Osteoblast (primary cell): ENCODE data around the gene RSPO4. TPM values are rescaled to one million over a fixed set of nuclear protein-coding genes. Genes with fewer than 3 reads are reported as not detected.

Source experiments
- DNase-seq: peaks from one replicate; pipeline ENCODE4 v3.0.0; 2011; ENCODE audit warnings: low spot score, mixed read lengths; ENCODE audit not compliant: insufficient read length; ENCODE audit errors: missing footprints
- H2AFZ ChIP-seq: 2 replicates; pipeline ENCODE4 v1.6.0; 2011; ENCODE audit warnings: mild to moderate bottlenecking, low read length
- H3K27ac ChIP-seq: 2 replicates; pipeline ENCODE4 v1.5.1; 2011; ENCODE audit warnings: mild to moderate bottlenecking, low read depth, low read length, moderate library complexity
- H3K27me3 ChIP-seq: 2 replicates; pipeline ENCODE4 v1.6.0; 2012; ENCODE audit warnings: mild to moderate bottlenecking, control low read depth, inconsistent platforms, low read length, moderate library complexity; ENCODE audit not compliant: insufficient read depth
- H3K36me3 ChIP-seq: 2 replicates; pipeline ENCODE4 v1.5.1; 2011; ENCODE audit warnings: mild to moderate bottlenecking, low read length, control low read depth, moderate library complexity; ENCODE audit not compliant: insufficient read depth
- H3K4me1 ChIP-seq: 2 replicates; pipeline ENCODE4 v1.5.1; 2011; ENCODE audit warnings: mild to moderate bottlenecking, low read length, control low read depth, moderate library complexity; ENCODE audit not compliant: insufficient read depth
- H3K4me2 ChIP-seq: 2 replicates; pipeline ENCODE4 v1.6.0; 2011; ENCODE audit warnings: mild to moderate bottlenecking, low read length; ENCODE audit not compliant: insufficient read depth
- H3K4me3 ChIP-seq: fragments of 200-600 bp; sonication (generic); 3 replicates; pipeline ENCODE4 v1.5.1; 2012; ENCODE audit warnings: mild to moderate bottlenecking, low read length, inconsistent platforms; ENCODE audit not compliant: insufficient read depth
- H3K79me2 ChIP-seq: 2 replicates; pipeline ENCODE4 v1.6.0; 2012; ENCODE audit warnings: mild to moderate bottlenecking, low read length, control low read depth, inconsistent platforms; ENCODE audit not compliant: insufficient read depth
- H3K9me3 ChIP-seq: 2 replicates; pipeline ENCODE4 v1.5.1; 2011; ENCODE audit warnings: low read depth, low read length, control low read depth
- H4K20me1 ChIP-seq: 2 replicates; pipeline ENCODE4 v1.6.0; 2012; ENCODE audit warnings: mild to moderate bottlenecking, low read length, control low read depth; ENCODE audit not compliant: insufficient read depth
- total RNA-seq: library from RNA; depleted of rRNA; stranded (reverse); fragments of >200 nt; gene quantifications from 2 replicates; pipeline ENCODE4 v1.2.3, GENCODE V29; 2012
- TF ChIP-seq, protein P1 (sequence below): IDR thresholded peaks from 2 replicates; pipeline ENCODE4 v1.5.1; 2011; ENCODE audit warnings: mild to moderate bottlenecking, low read depth, low read length, moderate library complexity; ENCODE audit errors: extremely low read depth

RSPO4 gene
- total RNA-seq, 1 donor, result not detected

DNA sequence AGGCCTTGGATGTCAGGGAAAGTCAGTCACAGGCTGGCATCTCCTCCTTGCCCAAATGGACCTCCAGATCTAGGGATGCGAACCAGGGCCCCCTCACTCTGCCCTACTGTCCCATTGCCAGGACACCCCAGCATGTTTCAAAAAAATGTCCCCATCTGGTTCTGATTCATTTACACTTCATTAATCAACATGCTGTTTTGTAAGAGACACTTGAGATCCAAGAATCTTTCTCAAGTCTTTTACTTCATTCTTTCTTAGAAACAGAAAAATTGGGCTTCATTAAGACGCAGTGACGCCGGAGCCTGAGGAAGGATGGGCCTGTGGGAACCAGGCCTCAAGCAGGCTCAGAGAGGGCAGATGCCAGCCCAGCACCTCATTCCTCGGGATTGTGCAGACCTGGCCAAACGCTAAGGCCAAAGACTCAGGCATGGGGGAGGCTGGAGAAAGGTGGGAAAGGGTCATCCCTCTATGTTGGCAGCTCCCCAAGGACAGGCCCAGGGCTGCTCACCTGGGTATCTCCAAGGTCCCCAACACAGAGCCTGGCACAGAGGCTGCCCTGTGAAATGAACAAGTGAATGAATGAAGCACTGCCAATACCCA, 3.8 kb downstream of the RSPO4 start:
- Histone ChIP-seq H3K4me3 (no peak overlapping the region), H3K27ac (no peak overlapping the region), H3K36me3 (no peaks in the 10 kb centered on the region), H3K27me3 (peaks cover 28% of the 10 kb centered on the region), H3K4me1 (no peaks in the 10 kb centered on the region), H4K20me1 (no peaks in the 10 kb centered on the region), H3K4me2 (no peak overlapping the region), H3K9me3 (no peaks in the 10 kb centered on the region), H3K79me2 (no peaks in the 10 kb centered on the region), H2AFZ (no peak overlapping the region)
- no peak for DNase-seq
- TF ChIP-seq, protein P1, sequence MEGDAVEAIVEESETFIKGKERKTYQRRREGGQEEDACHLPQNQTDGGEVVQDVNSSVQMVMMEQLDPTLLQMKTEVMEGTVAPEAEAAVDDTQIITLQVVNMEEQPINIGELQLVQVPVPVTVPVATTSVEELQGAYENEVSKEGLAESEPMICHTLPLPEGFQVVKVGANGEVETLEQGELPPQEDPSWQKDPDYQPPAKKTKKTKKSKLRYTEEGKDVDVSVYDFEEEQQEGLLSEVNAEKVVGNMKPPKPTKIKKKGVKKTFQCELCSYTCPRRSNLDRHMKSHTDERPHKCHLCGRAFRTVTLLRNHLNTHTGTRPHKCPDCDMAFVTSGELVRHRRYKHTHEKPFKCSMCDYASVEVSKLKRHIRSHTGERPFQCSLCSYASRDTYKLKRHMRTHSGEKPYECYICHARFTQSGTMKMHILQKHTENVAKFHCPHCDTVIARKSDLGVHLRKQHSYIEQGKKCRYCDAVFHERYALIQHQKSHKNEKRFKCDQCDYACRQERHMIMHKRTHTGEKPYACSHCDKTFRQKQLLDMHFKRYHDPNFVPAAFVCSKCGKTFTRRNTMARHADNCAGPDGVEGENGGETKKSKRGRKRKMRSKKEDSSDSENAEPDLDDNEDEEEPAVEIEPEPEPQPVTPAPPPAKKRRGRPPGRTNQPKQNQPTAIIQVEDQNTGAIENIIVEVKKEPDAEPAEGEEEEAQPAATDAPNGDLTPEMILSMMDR, result no peak

DNA sequence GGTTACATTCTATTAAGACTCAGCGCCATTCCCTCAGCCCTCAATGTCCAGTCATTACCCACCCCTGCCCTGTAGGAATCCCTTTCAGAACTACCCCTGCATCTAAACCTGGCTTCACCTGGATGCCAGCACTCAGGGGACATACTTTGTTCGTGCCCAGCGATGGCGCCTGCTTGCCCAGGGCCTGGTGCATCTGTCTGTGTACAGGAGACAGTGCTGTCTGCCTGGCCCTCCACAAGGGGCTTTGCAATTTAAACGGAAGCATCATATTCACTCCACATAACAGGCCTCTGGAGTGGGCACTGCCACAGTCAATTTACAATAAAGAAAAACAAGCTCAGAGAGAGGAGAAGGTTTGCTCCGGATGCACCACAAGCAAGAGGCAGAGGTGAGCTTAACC, 4.6 kb downstream of the RSPO4 start:
- no peaks in the 10 kb centered on the region for H3K9me3 ChIP-seq

DNA sequence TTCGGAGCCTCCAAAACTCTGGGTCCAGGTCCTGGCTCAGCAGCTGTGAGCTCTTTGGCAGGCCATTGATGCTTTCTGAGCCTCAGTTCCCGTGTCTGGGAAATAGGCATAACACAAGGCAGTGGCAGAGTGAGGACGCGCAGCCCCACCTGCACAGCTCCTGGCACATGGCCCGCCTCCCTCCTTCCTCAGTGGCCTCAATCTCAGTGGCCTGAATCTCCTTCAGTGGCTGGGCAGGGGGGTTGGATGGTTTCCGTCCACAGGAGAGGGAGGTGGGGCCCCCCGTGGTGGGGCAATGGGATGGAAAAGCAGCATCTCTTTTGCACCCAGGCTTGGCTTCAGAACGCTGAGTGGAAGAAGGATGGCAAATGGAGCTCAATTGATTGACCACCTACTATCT, 5.1 kb downstream of the RSPO4 start:
- Histone ChIP-seq H3K9me3 (no peaks in the 10 kb centered on the region), H3K4me1 (no peaks in the 10 kb centered on the region), H3K27ac (no peak overlapping the region), H3K36me3 (no peaks in the 10 kb centered on the region), H3K4me2 (no peak overlapping the region), H2AFZ (no peak overlapping the region), H3K27me3 (peaks cover 18% of the 10 kb centered on the region), H3K79me2 (no peaks in the 10 kb centered on the region), H4K20me1 (no peaks in the 10 kb centered on the region), H3K4me3 (no peak overlapping the region)
- TF ChIP-seq, protein P1, result no peak
- no peak for DNase-seq

More for the DNA sequence above, 4.6 kb downstream of the RSPO4 start:
- TF ChIP-seq, protein P1, result no peak
- Histone ChIP-seq H3K36me3 (no peaks in the 10 kb centered on the region), H2AFZ (no peak overlapping the region), H3K4me2 (no peak overlapping the region), H3K79me2 (no peaks in the 10 kb centered on the region), H4K20me1 (no peaks in the 10 kb centered on the region), H3K4me3 (no peak overlapping the region), H3K27ac (no peak overlapping the region), H3K4me1 (no peaks in the 10 kb centered on the region), H3K27me3 (peaks cover 19% of the 10 kb centered on the region)
- DNase-seq, result no peak

DNA sequence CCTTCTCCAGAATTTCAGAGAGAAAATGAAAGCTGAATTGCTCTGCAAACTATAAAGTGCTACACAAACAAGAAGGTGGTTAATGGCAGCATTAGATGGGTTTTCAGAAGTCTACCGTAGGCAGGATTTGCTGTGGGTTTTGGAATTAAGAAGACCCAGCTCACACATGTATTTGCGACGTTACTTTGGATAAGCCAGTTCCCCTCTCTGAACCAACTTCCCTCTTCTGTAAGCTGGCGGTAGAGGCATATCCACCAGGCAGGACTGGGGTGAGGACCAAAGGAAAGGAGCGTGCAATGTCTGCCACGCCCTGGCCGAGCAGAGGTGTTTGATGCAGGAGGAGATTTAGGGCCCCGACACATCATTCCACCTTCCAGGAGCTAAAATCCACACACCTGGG, 6.9 kb downstream of the RSPO4 start:
- Histone ChIP-seq H2AFZ (no peak overlapping the region), H3K4me2 (no peak overlapping the region), H4K20me1 (no peaks in the 10 kb centered on the region), H3K4me3 (no peak overlapping the region), H3K9me3 (no peaks in the 10 kb centered on the region), H3K36me3 (no peaks in the 10 kb centered on the region), H3K4me1 (no peaks in the 10 kb centered on the region), H3K79me2 (no peaks in the 10 kb centered on the region), H3K27ac (no peak overlapping the region), H3K27me3 (peaks cover 13% of the 10 kb centered on the region)
- no peak for DNase-seq
- TF ChIP-seq, protein P1, result no peak
